Measurements from ENCODE around the gene ARHGAP36. TPM values are rescaled to one million over a fixed set of nuclear protein-coding genes. Genes with fewer than 3 reads are reported as not detected.

ARHGAP36 gene
- total RNA-seq, 1 experiment from 2014 or later, result 0.52 TPM

- no peak for TF ChIP-seq ATF6 (CRISPR knock-in tag; IDR thresholded peaks at IDR 0.05)
- no peak for TF ChIP-seq MLX (CRISPR knock-in tag; IDR thresholded peaks at IDR 0.05)
- TF ChIP-seq ZNF425 (CRISPR knock-in tag; conservative IDR thresholded peaks at IDR 0.05), result no peak
- no peak for ATAC-seq
- Mint-ChIP-seq H3K36me3 (no peaks in the 10 kb centered on the region), H3K4me1 (peaks cover 18% of the 10 kb centered on the region), H3K9me3 (no peaks in the 10 kb centered on the region), H3K4me3 (no peak overlapping the region), H3K27me3 (ENCODE audit: low read depth) (peaks cover 10% of the 10 kb centered on the region), H3K27ac (no peak overlapping the region)
- ChIA-PET POLR2A (no interaction called here), CTCF (interaction anchor here (1.1 to 1.2 kb wide), 2 partner anchors 21 to 26 kb away, joined by 4 to 5 read pairs; no protein-coding TSS in a partner anchor)
- DNase-seq (ENCODE audit: low spot score), result no peak
Measured at GRCh38 chrX:131047180-131047579, 11.0 kb upstream of the ARHGAP36 start.

- no peak for TF ChIP-seq SMAD3 (CRISPR knock-in tag; IDR thresholded peaks at IDR 0.05; ENCODE audit: borderline replicate concordance)
- no peak for TF ChIP-seq SOX15 (CRISPR knock-in tag; IDR thresholded peaks at IDR 0.05)
- TF ChIP-seq ZBTB21 (CRISPR knock-in tag; IDR thresholded peaks at IDR 0.05; ENCODE audit: borderline replicate concordance), result no peak
- no peak for TF ChIP-seq JAZF1 (CRISPR knock-in tag; IDR thresholded peaks at IDR 0.05)
- TF ChIP-seq RORB (CRISPR knock-in tag; IDR thresholded peaks at IDR 0.05), result no peak
- no peak for TF ChIP-seq ZNF532 (CRISPR knock-in tag; IDR thresholded peaks at IDR 0.05; ENCODE audit: borderline replicate concordance)
- TF ChIP-seq CDX4 (CRISPR knock-in tag; IDR thresholded peaks at IDR 0.05; ENCODE audit: borderline replicate concordance), result no peak
- no peak for TF ChIP-seq ERG (CRISPR knock-in tag; IDR thresholded peaks at IDR 0.05)
- no peak for TF ChIP-seq MLX (CRISPR knock-in tag; IDR thresholded peaks at IDR 0.05)
- no peak for TF ChIP-seq IRF1 (CRISPR knock-in tag; IDR thresholded peaks at IDR 0.05)
- Mint-ChIP-seq H3K4me3 (no peak overlapping the region), H3K9me3 (no peaks in the 10 kb centered on the region), H3K36me3 (no peaks in the 10 kb centered on the region), H3K27ac (no peak overlapping the region), H3K4me1 (peaks cover 9% of the 10 kb centered on the region; the same call in 1 of the 2 replicates), H3K27me3 (ENCODE audit: low read depth) (peaks cover 35% of the 10 kb centered on the region)
- POLR2A ChIA-PET, result no interaction called here
- ATAC-seq (no peak), DNase-seq (ENCODE audit: low spot score) (no peak)
- CTCF ChIA-PET, result no interaction called here
Measured at GRCh38 chrX:131053076-131053475, 5.1 kb upstream of the ARHGAP36 start.
